HG03066 (cell line): ENCODE measurements around the gene DPY19L3.
"Not testable (repeated sequence)": the region's sequence is repeated elsewhere in the genome, so short reads cannot be mapped to it uniquely, and the experiment has no call there.

Experiments used
- ATAC-seq: cut with Tn5 transposase; IDR thresholded peaks from one replicate; pipeline ENCODE4 v1.9.1; 2021; ENCODE audit warnings: low read depth; ENCODE audit not compliant: unreplicated experiment

DPY19L3 gene

GRCh38 chr19:32392901-32393300 lies 12.7 kb upstream of the DPY19L3 start:
- ATAC-seq: no peak

DNA sequence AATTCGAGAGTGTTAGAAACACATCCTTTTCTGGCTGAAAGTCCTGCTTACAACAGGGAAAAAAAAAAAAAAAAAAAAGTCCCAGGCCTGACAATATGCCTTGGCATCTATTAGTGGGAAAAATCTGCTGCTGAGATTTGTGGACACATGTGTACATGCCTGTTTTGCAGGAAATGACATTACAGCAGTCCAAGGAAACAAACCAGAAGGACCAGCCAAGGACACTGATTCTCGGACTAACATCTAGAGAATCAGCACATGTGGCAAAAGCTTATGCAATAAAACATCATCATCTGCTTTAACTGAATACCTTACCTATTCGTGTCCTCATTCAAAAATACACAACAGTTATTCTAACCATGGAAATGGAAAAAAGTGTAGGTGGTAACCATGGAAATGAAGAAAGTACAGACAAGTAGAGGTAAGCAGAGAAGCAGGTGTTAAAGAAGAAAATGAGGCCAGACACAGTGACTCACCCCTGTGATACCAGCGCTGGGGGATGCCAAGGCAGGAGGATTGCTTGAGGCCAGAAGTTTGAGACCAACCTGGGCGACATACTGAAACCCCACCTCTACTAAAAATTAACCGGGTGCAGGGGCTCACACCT lies 9.4 kb upstream of the DPY19L3 start:
- no peak for ATAC-seq

GRCh38 chr19:32397671-32398101 lies 7.9 kb upstream of the DPY19L3 start:
- no peak for ATAC-seq

DNA sequence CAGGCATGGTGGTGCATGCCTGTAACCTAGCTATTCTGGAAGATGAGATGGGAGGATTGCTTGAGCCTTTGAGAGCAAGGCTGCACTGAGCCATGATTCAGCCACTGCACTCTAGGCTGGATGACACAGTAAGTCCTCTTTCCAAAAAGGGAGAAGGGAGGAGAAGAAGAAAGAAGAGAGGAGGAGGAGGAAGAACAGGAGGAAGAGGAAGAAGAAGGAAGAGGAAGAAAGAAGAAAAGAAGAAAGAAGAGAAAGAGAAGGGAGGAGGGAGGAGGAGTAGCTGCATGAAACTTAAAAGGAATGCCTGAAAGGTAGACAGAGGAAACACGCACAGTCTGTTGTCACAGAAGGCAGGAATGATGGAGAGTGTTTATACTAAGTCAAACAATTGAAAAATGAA lies 3.6 kb upstream of the DPY19L3 start:
- ATAC-seq: no peak

GRCh38 chr19:32403291-32403995 lies 2.1 kb upstream of the DPY19L3 start:
- ATAC-seq: no peak

DNA sequence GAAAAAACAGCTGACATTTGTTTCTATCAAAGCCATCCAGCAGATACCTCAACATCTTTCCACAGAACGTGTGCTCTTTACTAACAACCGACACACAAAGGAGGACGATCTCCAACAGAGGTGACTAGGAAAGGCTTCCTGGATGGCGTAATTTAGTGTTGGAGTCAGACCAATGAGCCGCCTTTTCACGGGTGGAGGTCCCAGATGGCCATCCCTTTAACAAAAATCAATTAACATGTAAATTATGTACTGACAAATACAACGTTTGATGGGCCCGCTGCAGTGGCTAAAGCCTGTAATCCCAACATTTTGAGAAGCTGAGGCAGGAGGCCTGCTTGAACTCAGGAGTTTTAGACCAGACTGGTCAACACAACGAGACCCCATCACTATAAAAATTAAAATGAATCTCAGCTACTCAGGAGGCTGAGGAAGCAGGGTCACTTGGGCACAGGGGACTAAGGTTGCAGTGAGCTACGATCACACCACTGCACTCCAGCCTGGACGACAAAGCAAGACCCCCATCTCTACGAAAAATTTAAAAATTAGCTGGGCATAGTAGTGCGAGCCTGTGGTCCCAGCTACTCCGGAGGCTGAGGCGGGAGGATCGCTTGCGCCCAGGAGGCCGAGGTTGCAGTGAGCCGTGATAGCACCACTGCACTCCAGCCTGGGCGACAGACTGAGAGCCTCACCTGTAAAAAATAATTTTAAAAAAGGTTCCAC lies 1.2 kb upstream of the DPY19L3 start:
- ATAC-seq: no peak

DNA sequence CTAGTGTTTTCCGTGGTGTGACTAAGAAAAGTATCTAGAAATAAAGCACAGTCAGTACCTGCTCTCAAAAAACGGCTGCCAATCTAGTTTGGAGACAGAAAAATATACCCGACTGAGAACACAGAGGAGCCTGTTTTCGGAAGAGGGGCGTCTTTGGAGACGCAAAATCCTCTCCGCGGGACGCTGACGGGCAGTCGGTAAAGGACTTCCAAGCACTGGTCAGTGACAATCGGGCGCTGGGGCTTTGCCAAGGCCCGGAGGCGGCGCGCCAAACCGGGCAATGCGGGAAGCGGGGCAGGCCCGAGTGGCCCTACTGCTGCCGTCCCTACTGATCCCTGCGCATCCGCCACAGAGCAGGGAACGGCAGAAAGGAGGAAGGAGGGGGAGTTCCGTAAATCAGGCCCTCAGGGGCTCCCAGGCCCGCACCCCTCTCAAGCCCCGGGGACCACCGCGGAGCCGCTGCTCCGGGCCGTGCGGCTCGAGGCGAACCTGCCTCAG lies 588 bp upstream of the DPY19L3 start:
- ATAC-seq: peak; percentile 18

DNA sequence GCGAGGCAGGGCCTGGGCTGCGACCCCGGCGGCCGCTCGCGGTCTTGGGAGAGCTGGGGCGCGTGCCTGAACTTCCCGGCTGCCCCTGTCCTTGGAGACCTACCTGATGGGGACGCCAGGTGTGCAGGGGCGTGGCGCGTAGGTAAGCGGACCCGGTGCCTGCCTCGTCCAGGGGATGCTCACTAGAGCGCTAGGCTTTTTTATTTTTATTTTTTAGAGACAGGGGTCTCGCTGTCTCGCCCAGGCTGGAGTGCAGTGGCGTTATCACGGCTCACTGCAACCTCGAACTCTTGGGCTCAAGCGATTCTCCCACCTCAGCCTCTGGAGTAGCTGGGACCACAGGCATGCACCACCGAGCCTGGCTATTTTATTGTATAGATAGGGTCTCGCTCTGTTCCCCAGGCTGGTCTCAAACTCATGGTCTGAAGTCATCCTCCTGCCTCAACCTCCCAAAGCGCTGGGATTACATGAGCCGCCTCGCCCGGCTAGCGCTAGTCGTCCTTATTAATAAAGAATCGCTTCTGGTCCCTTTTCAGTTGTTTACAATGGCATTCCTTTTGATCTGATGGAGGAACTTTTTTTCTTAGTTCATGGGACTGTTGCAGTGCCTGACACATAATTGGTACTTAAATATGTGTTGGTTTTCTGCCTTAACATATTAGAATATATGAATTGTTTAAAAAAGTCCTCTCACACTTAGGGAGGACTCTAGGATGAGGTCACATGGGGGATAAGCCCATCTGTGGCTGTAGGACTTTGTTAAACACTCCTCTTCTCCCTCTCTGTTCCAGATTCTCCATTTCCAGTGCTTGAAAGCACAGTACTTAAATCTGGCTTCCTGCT lies 812 bp downstream of the DPY19L3 start:
- no peak for ATAC-seq

DNA sequence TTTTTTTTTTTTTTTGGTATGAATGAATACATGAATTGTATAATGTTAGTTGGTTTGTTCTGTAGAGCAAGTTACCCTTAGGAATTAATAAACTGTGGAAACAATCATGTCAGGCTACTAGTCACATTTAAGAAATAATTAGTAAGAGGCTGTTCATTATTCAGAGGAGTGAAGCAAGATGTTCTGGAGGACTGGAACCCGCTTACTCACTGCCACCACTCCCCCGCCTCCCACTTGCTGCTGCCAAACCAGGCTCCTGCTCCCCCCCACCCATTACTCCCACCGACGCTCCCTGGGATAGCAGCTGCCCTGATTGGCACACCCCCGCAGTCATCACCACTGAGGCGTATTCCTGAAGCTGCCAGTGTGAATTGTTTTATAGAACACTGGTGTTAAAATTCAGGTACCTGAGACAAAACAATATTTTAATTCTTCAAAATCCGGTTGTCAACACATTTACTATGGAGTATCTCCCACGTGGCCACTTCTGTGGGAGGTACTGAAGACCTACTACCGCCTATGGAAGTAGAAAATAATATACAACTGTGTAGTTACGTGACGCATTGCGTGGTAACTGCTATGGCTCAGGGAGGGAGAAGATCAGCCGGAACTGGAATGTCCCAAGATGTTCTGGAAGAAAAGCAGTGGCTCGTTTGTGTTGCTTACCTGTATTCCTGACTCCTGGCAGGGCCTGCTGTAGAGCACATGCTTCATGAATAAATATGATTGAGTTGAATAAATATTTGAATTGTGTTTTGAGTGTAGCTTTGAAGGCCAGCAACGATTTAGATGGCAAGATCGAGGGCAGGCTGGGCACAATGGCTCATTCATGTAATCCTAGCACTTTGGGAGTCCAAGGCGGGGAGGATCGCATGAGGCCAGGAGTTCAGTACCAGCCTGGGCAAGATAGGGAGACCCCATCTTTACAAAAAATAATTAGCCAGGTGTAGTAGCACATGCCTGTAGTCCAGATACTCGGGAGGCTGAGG lies 1.7 kb downstream of the DPY19L3 start:
- no peak for ATAC-seq

DNA sequence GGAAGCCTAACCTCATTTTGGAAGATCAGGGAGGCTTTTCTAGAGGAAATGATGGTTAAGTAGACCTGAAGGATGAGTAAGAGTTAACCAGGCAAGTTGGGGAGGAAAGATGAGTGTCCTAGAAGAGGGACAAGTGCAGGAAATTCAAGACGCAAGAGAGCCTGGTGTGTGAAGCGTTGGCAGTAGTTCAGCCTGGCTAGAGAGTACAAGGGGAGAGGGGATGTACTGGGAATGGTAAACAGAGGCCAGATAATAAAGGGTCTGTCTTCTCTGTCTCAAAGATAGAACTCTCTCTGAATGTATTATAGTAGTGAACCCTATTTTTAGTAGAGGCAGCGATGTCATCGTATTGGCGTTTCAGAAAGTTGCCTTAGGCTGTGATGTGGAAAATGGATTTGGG lies 9.7 kb downstream of the DPY19L3 start:
- no peak for ATAC-seq

DNA sequence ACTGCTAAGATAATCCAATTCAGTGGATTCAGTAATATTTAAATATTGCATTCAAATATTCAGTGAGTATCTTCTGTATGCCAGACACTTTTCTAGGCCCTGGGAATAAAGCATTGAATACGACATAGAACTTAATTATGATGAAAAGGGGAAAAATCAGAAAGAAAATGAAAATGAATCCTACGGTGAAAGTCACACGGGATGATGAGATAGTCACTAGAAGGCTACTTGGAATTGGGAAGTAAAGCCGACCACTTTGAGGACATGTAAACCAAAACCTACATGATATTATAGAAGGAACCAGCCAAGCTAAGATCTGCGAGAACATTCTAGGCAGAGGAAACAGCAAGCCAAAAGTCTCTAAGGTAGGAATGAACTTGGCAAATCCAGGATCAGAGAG lies 10.1 kb downstream of the DPY19L3 start:
- no peak for ATAC-seq

GRCh38 chr19:32416749-32417456 lies 11.3 kb downstream of the DPY19L3 start:
- ATAC-seq: no peak

GRCh38 chr19:32418155-32418554 lies 12.6 kb downstream of the DPY19L3 start:
- no peak for ATAC-seq

DNA sequence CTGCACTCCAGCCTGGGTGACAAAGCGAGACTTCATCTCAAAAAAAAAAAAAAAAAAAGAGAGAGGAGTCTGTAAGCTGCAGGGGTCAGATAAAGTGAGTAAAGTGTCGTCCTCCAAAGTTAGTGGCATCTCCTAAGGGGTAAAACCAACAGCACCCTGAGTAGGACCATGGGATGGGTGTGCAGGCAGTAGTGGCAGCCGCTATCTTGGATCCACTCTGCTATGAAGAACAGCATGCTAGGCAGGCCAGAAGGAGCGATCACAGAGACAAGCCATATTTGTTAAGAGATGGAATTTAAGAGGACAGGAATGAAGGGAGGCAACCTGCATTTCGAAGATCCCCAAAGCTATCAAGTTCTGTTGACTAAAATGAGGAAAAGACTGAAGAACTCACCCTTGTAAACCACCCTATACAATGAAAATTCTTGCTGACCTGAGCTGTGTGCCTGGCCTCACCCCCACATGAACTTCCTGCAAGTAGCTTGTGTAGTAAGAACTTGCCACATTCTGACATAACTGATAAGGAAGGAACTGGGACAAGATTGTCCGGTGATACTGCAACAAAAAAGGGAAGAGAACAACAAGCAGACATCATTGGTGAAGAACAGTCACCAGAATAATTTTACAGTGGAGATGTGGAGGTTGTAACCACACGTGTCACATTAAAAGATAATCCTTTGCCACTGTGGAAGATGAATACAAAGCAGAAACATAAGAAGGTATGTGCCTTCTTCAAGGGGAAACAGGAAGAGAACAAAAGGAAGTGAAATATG lies 16.2 kb downstream of the DPY19L3 start:
- no peak for ATAC-seq

- no peak for ATAC-seq
These were observed 16.9 kb downstream of the DPY19L3 start for GRCh38 chr19:32422435-32422834.

- not testable (repeated sequence) for ATAC-seq
These were observed 18.4 kb downstream of the DPY19L3 start for GRCh38 chr19:32423944-32424343.

GRCh38 chr19:32427536-32427935 lies 22.0 kb downstream of the DPY19L3 start:
- no peak for ATAC-seq

GRCh38 chr19:32436692-32437091 lies 31.1 kb downstream of the DPY19L3 start:
- ATAC-seq: no peak
